Uterus (tissue), 4 donors: ENCODE measurements around the gene KCNMA1. TPM values are rescaled to one million over a fixed set of nuclear protein-coding genes. Genes with fewer than 3 reads are reported as not detected.

Experiments
- DNase-seq, 2 donors: peaks; one replicate each; pipeline ENCODE4 v3.0.0-alpha.2; 2019 to 2020
- H3K27ac ChIP-seq, 2 donors: fragments of 200-600 bp; sonication (generic); 1 replicate in 1 of 2; 2 replicates in 1 of 2; pipeline ENCODE4 v1.5.1; 2016 to 2018
- H3K27me3 ChIP-seq, 2 donors: fragments of 200-600 bp; sonication (generic); one replicate each; pipeline ENCODE4 v1.5.1; 2018 to 2019; ENCODE audit warnings: control low read depth in 1 of 2
- H3K36me3 ChIP-seq, 2 donors: fragments of 200-600 bp; sonication (generic); one replicate each; pipeline ENCODE4 v1.5.1; 2019; ENCODE audit warnings: control low read depth in 1 of 2
- H3K4me1 ChIP-seq, 2 donors: fragments of 200-600 bp; sonication (generic); one replicate each; pipeline ENCODE4 v1.5.1; 2018 to 2019; ENCODE audit warnings: control low read depth in 1 of 2
- H3K4me3 ChIP-seq, 2 donors: fragments of 200-600 bp; sonication (generic); 1 replicate in 1 of 2; 2 replicates in 1 of 2; pipeline ENCODE4 v1.5.1; 2018 to 2019; ENCODE audit warnings: mild to moderate bottlenecking in 1 of 2
- H3K9me3 ChIP-seq, 2 donors: fragments of 200-600 bp; sonication (generic); one replicate each; pipeline ENCODE4 v1.5.1; 2019; ENCODE audit warnings: control low read depth in 1 of 2
- CTCF ChIP-seq, 4 experiments: fragments of 200-600 bp in 2 of 4; fragments of 450-650 bp in 2 of 4; sonication (generic) in 2 of 4; IDR thresholded peaks; one replicate each; pipeline ENCODE4 v1.5.1; 2016 to 2019; ENCODE audit warnings: antibody characterized with exemption in 4 of 4, mild to moderate bottlenecking in 2 of 4, moderate library complexity in 1 of 4
- POLR2A ChIP-seq, 2 donors: fragments of 450-650 bp; IDR thresholded peaks; one replicate each; pipeline ENCODE4 v1.6.1; 2016; ENCODE audit warnings: antibody characterized with exemption in 2 of 2, mild to moderate bottlenecking in 1 of 2, moderate library complexity in 1 of 2
- intact Hi-C: fragments of 100-400 bp; cut with DNase I; formaldehyde crosslinking; loops from one replicate; pipeline ENCODE4 v1.15.1; 2023; ENCODE audit warnings: low total_unique reads
- total RNA-seq, 4 donors: library from RNA; depleted of rRNA in 3 of 4; stranded (reverse); fragments of >200 nt in 3 of 4; gene quantifications; one replicate each; pipeline versions ENCODE4 v1.1.0 to v1.2.4, GENCODE V29; 2014 to 2023
- donor health status: DM: yes; HTN: yes; CAD: no.

KCNMA1 gene
- total RNA-seq, 4 donors from 2014 or later = 86.2 to 236 (median 164) TPM

- intact Hi-C loops = no loop called here
- Histone ChIP-seq H3K36me3 (no peaks in the 10 kb centered on the region), H3K4me1 (peaks cover 0 to 3% of the 10 kb centered on the region in 2 donors), H3K9me3 (no peaks in the 10 kb centered on the region), H3K27ac (no peak overlapping the region), H3K27me3 (no peaks in the 10 kb centered on the region), H3K4me3 (no peak overlapping the region)
- TF ChIP-seq POLR2A (IDR thresholded peaks at IDR 0.05) = no peak
- TF ChIP-seq CTCF (IDR thresholded peaks at IDR 0.05) = no peak
- DNase-seq = no peak
Observed at GRCh38 chr10:77377678-77378352, 259.8 kb downstream of the KCNMA1 start.

- TF ChIP-seq CTCF (IDR thresholded peaks at IDR 0.05) (no peak), POLR2A (IDR thresholded peaks at IDR 0.05) (no peak)
- Histone ChIP-seq H3K27me3 (no peaks in the 10 kb centered on the region), H3K27ac (peak overlapping the region in 1 of 2 donors; percentile 26), H3K4me3 (no peak overlapping the region), H3K9me3 (no peaks in the 10 kb centered on the region), H3K4me1 (peaks cover 0 to 3% of the 10 kb centered on the region in 2 donors), H3K36me3 (no peaks in the 10 kb centered on the region)
- intact Hi-C loops = no loop called here
- no peak for DNase-seq
Observed at GRCh38 chr10:77377034-77377433, 260.6 kb downstream of the KCNMA1 start.

GRCh38 chr10:77374189-77374656 lies 263.4 kb downstream of the KCNMA1 start:
- Histone ChIP-seq H3K27ac (peak overlapping the region; percentile 55 to 74), H3K9me3 (no peaks in the 10 kb centered on the region), H3K27me3 (no peaks in the 10 kb centered on the region), H3K36me3 (no peaks in the 10 kb centered on the region), H3K4me3 (no peak overlapping the region), H3K4me1 (no peaks in the 10 kb centered on the region)
- DNase-seq = no peak
- intact Hi-C loops = no loop called here
- TF ChIP-seq CTCF (IDR thresholded peaks at IDR 0.05) = no peak
- no peak for TF ChIP-seq POLR2A (IDR thresholded peaks at IDR 0.05)

GRCh38 chr10:77371848-77372799 lies 265.5 kb downstream of the KCNMA1 start:
- Histone ChIP-seq H3K36me3 (no peaks in the 10 kb centered on the region), H3K9me3 (no peaks in the 10 kb centered on the region), H3K4me3 (no peak overlapping the region), H3K27me3 (no peaks in the 10 kb centered on the region), H3K27ac (no peak overlapping the region), H3K4me1 (no peaks in the 10 kb centered on the region)
- TF ChIP-seq POLR2A (IDR thresholded peaks at IDR 0.05) = no peak
- TF ChIP-seq CTCF (IDR thresholded peaks at IDR 0.05) = no peak
- DNase-seq = no peak
- intact Hi-C loops = no loop called here

- Histone ChIP-seq H3K27me3 (no peaks in the 10 kb centered on the region), H3K9me3 (no peaks in the 10 kb centered on the region), H3K4me1 (no peaks in the 10 kb centered on the region), H3K27ac (no peak overlapping the region), H3K4me3 (no peak overlapping the region), H3K36me3 (no peaks in the 10 kb centered on the region)
- intact Hi-C loops = no loop called here
- no peak for TF ChIP-seq CTCF (IDR thresholded peaks at IDR 0.05)
- TF ChIP-seq POLR2A (IDR thresholded peaks at IDR 0.05) = no peak
- DNase-seq = no peak
Observed at GRCh38 chr10:77371421-77371820, 266.2 kb downstream of the KCNMA1 start.
